ENCODE data around the gene TP53RK. TPM values are rescaled to one million over a fixed set of nuclear protein-coding genes. Genes with fewer than 3 reads are reported as not detected.

TP53RK gene
- total RNA-seq, 1 donor from 2014 or later = 11.9 TPM

GRCh38 chr20:46695892-46696291 is 6.6 kb upstream of the TP53RK start:
- Histone ChIP-seq H3K27me3 (ENCODE audit: low read depth) (no peaks in the 10 kb centered on the region), H3K27ac (no peak overlapping the region), H3K36me3 (no peaks in the 10 kb centered on the region), H3K9me3 (no peaks in the 10 kb centered on the region), H3K4me3 (no peak overlapping the region), H3K4me1 (no peaks in the 10 kb centered on the region)
- intact Hi-C loops (cut with DNase I) = no loop called here
- ATAC-seq (no peak), DNase-seq (no peak)
- TF ChIP-seq, protein P1, sequence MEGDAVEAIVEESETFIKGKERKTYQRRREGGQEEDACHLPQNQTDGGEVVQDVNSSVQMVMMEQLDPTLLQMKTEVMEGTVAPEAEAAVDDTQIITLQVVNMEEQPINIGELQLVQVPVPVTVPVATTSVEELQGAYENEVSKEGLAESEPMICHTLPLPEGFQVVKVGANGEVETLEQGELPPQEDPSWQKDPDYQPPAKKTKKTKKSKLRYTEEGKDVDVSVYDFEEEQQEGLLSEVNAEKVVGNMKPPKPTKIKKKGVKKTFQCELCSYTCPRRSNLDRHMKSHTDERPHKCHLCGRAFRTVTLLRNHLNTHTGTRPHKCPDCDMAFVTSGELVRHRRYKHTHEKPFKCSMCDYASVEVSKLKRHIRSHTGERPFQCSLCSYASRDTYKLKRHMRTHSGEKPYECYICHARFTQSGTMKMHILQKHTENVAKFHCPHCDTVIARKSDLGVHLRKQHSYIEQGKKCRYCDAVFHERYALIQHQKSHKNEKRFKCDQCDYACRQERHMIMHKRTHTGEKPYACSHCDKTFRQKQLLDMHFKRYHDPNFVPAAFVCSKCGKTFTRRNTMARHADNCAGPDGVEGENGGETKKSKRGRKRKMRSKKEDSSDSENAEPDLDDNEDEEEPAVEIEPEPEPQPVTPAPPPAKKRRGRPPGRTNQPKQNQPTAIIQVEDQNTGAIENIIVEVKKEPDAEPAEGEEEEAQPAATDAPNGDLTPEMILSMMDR (IDR thresholded peaks at IDR 0.05) = no peak

GRCh38 chr20:46694484-46694883 is 5.2 kb upstream of the TP53RK start:
- peak; percentile 41 to 44 for ATAC-seq
- no peaks in the 10 kb centered on the region for H3K36me3 ChIP-seq
- no peak overlapping the region for H3K27ac ChIP-seq
- H3K27me3 ChIP-seq (ENCODE audit: low read depth) = no peaks in the 10 kb centered on the region
- DNase-seq = no peak
- intact Hi-C loops (cut with DNase I) = no loop called here
- no peak overlapping the region for H3K4me3 ChIP-seq
- no peaks in the 10 kb centered on the region for H3K4me1 ChIP-seq
- no peaks in the 10 kb centered on the region for H3K9me3 ChIP-seq
- TF ChIP-seq, protein P1 (IDR thresholded peaks at IDR 0.05) = no peak

DNA sequence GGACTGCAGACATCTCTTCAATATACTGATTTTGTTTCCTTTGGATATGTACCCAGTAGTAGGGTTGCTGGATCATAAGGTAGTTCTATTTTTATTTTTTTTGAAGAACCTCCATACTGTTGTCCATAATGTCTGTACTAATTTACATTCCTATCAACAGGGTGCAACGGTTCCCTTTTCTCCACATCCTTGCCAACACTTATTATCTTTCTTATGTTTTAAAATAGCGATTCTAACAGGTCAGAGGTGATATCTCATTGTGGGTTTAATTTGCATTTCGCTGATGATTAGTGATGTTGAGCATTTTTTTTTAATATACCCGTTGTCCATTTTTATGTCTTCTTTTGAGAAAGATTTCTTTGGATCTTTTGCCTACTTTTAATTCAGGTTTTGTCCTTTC is 2.0 kb upstream of the TP53RK start:
- TF ChIP-seq, protein P1 (IDR thresholded peaks at IDR 0.05) = no peak
- no peak for ATAC-seq
- Histone ChIP-seq H3K27me3 (ENCODE audit: low read depth) (no peaks in the 10 kb centered on the region), H3K4me1 (peaks cover 20% of the 10 kb centered on the region), H3K36me3 (peaks cover 9% of the 10 kb centered on the region), H3K27ac (no peak overlapping the region), H3K9me3 (no peaks in the 10 kb centered on the region), H3K4me3 (no peak overlapping the region)
- DNase-seq = no peak
- intact Hi-C loops (cut with DNase I) = no loop called here

DNA sequence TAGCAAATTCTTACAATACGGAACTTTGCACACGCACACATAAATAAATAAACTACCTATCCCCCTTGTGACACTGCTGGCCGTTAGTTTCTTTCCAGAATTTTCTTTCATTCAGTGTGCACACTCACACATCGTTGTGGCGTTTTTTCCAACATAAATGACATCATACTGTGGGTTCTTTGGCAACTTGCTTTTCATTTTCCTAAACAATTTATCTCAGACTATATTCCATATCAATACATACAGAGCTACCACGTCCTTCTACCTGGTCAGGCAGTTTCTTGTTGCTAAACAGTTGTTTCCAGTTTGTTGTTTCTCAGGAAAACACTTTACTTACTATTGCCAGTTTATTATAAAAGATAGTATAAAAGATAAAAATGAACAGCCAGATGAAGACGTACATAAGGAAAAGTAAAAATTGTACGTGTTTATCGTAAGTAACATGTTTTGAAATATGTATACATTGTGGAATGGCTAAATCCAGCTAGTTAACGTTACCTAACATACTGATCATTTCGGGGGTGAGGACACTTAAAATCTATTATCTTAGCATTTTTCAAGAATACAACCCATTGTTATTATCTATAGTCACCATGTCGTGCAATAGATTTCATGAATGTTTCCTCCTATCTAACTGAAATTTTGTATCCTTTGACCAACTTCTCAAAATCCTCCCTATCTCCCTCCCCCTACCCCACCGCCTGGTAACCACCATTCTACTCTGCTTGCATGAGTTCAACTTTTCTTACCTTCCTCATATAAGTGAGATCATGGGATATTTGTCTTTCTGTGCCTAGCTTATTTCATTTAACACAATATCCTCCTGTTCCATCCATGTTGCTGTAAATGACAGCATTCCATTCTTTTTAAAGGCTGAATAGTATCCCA is 1.2 kb upstream of the TP53RK start:
- peak overlapping the region; percentile 96 for H3K27ac ChIP-seq
- intact Hi-C loops (cut with DNase I) = no loop called here
- H3K4me3 ChIP-seq = peak overlapping the region; percentile 85

GRCh38 chr20:46689754-46690085 is 476 bp upstream of the TP53RK start:
- Histone ChIP-seq H3K9me3 (no peaks in the 10 kb centered on the region), H3K36me3 (peaks cover 24% of the 10 kb centered on the region), H3K4me3 (peak overlapping the region; percentile 85), H3K27ac (peak overlapping the region; percentile 96), H3K27me3 (ENCODE audit: low read depth) (no peaks in the 10 kb centered on the region), H3K4me1 (peaks cover 26% of the 10 kb centered on the region)
- TF ChIP-seq, protein P1 (IDR thresholded peaks at IDR 0.05) = no peak
- intact Hi-C loops (cut with DNase I) = no loop called here
- DNase-seq (no peak), ATAC-seq (no peak)

More for the DNA sequence above, 1.2 kb upstream of the TP53RK start:
- Histone ChIP-seq H3K9me3 (no peaks in the 10 kb centered on the region), H3K36me3 (peaks cover 17% of the 10 kb centered on the region), H3K27me3 (ENCODE audit: low read depth) (no peaks in the 10 kb centered on the region), H3K4me1 (peaks cover 20% of the 10 kb centered on the region)
- TF ChIP-seq, protein P1 (IDR thresholded peaks at IDR 0.05) = no peak
- no peak for ATAC-seq
- no peak for DNase-seq

All from lower lobe of right lung (tissue), 2 donors.